Measurements from ENCODE around the gene CST6. TPM values are rescaled to one million over a fixed set of nuclear protein-coding genes. Genes with fewer than 3 reads are reported as not detected.

CST6 gene
- not detected for total RNA-seq

GRCh38 chr11:66011785-66012303 is at the start of gene CST6:
CST6 (plus strand) TSS chr11:66012008; CDS start chr11:66012045, 37 bp downstream.

GRCh38 chr11:66001942-66002647 is 9.7 kb upstream of the CST6 start, which contains the start of the genes BANF1 and EIF1AD:
BANF1 (plus strand) TSS chr11:66002503; CDS start chr11:66003251, 748 bp downstream.
EIF1AD (minus strand) TSS chr11:66002157; CDS start chr11:66000389, 1,768 bp downstream.

GRCh38 chr11:66026017-66026529 is 14.3 kb downstream of the CST6 start, which contains the start of gene CATSPER1:
CATSPER1 (minus strand) TSS chr11:66026479; CDS start chr11:66026379, 100 bp downstream.

GRCh38 chr11:66048547-66049323 is 36.9 kb downstream of the CST6 start, which contains the start of gene GAL3ST3:
GAL3ST3 (minus strand) TSS chr11:66049161; CDS start chr11:66045415, 3,746 bp downstream.

GRCh38 chr11:66051766-66052663 is 40.2 kb downstream of the CST6 start, which contains the start of gene SF3B2:
SF3B2 (plus strand) TSS chr11:66052364; CDS start chr11:66052385, 21 bp downstream.

Other genes with a start within 250 kb of the CST6 start
- 8.8 TPM for gene AP5B1, start 231.0 kb upstream of the CST6 start, total RNA-seq
- not detected for gene OVOL1, start 224.9 kb upstream of the CST6 start, total RNA-seq
- 20.7 TPM for gene SNX32, start 178.0 kb upstream of the CST6 start, total RNA-seq
- gene CFL1, start 153.8 kb upstream of the CST6 start, total RNA-seq: 647 TPM
- gene MUS81, start 151.6 kb upstream of the CST6 start, total RNA-seq: 70.4 TPM
- 18.8 TPM for gene EFEMP2, start 139.2 kb upstream of the CST6 start, total RNA-seq
- gene CTSW, start 132.2 kb upstream of the CST6 start, total RNA-seq: not detected
- gene FIBP, start 123.5 kb upstream of the CST6 start, total RNA-seq: 121 TPM
- gene CCDC85B, start 121.3 kb upstream of the CST6 start, total RNA-seq: 9.1 TPM
- not detected for gene FOSL1, start 111.6 kb upstream of the CST6 start, total RNA-seq
- gene C11orf68, start 92.9 kb upstream of the CST6 start, total RNA-seq: 11.6 TPM
- gene DRAP1, start 92.6 kb upstream of the CST6 start, total RNA-seq: 61.7 TPM
- gene TSGA10IP, start 66.5 kb upstream of the CST6 start, total RNA-seq: not detected
- 41.9 TPM for gene SART1, start 50.3 kb upstream of the CST6 start, total RNA-seq
- 33.5 TPM for gene EIF1AD, start 9.9 kb upstream of the CST6 start, total RNA-seq
- gene BANF1, start 9.5 kb upstream of the CST6 start, total RNA-seq: 16.9 TPM
- gene CATSPER1, start 14.5 kb downstream of the CST6 start, total RNA-seq: not detected
- 17.2 TPM for gene GAL3ST3, start 37.2 kb downstream of the CST6 start, total RNA-seq
- gene SF3B2, start 40.4 kb downstream of the CST6 start, total RNA-seq: 125 TPM
- gene PACS1, start 58.3 kb downstream of the CST6 start, total RNA-seq: 101 TPM
- gene KLC2, start 245.7 kb downstream of the CST6 start, total RNA-seq: 56.7 TPM

All from parietal lobe (tissue), 1 donor.